GM21390 (cell line): ENCODE data around the gene C12orf56.
A peak's percentile ranks its signal among the peaks of the same experiment; 100 is the strongest.
"Not testable (repeated sequence)": the region's sequence is repeated elsewhere in the genome, so short reads cannot be mapped to it uniquely, and the experiment has no call there.

Experiments
- ATAC-seq: cut with Tn5 transposase; IDR thresholded peaks from one replicate; pipeline ENCODE4 v1.9.1; 2021; ENCODE audit not compliant: unreplicated experiment

Gene C12orf56

DNA sequence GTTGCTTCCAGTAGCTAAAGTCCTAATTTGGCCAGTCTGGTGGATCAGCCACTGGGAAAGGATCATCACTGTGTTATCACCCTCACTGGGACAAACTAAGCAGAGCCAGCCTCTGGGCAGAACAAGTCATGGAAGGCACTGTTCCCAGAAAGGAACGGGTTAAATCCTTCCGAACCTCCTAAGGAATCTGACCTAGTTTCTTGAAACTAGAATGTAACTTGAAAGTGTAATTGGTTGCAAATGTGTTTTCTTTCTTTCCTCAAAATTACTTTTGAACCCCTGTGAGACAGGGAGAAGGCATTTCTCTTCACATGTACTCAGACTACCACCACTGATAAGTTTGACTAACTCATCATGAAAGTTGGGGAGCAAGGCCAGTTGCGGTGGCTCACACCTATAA is 149.8 kb downstream of the C12orf56 start:
- ATAC-seq = no peak

DNA sequence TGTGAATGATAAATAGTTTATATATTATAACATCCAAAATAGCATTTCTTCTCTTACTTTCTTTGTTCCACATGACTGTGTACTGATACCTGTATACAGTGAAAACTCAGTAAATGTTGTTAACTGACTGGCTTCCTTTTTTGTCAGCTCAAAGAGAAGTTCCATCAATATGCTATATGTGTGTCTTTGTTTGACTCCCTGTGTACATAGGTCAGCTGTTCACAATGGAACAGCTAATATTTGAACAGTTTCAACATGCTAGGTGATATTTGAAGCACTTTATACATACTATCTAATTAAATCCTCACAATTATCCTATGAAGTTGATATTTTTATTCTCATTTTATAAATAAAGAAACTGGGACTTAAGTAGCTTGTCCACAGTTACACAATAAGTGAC is 153.2 kb downstream of the C12orf56 start:
- no peak for ATAC-seq

DNA sequence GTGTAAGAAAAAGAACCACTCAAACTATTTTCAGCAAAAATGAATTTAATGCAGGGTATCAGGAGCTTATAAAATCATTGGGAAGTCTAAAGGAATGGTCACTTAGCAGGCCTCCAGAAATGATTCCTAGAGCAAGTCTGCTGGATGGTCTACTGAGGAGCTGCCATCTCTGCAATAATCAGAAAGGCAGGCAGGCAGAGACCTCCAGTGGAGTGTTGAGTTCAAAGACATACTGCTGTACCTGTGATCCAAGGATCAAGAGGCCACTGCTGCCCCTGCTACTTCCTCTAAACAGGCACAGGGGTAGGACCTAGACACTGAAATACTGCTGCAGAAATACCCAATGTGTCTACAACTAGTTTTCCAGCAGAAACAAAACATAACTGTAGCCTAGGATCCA is 154.0 kb downstream of the C12orf56 start:
- ATAC-seq = no peak

GRCh38 chr12:64232196-64232595 is 158.4 kb downstream of the C12orf56 start:
- no peak for ATAC-seq

DNA sequence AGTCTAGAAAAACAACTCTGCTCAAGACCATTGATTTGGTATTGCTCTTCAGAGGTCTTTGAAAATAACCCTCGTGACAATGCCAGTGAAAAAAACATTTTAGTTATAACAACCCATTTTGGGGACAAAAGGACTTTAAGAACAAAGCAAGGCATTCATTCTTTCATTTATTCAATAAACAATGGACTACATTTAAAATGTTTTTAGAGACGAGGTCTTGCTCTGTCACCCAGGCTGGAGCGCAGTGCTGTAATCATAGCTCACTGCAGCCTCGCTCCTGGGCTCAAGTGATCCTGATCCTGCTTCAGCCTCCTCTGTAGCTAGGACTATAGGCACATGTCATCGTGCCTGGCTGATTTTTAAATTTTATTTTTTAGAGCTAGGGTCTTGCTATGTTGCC is 160.8 kb downstream of the C12orf56 start:
- no peak for ATAC-seq

DNA sequence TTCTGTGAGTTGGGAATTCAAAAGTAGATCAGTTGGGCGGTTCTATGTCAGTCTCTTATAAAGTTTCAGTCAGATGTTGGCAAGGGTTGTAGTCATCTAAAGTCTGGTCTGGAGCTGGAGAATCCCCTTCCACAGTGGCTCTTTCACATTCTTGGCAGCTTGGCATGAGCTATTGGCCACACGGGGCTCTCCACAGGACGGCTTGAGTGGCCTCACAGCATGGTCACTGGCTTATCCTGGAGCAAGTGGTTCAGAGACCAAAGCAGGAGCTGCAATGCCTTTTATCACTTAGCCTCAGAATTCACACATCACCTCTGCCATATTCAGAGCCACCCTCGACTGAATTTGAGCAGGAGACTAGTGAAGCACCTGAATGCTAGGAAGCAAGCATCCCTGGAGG is 161.3 kb downstream of the C12orf56 start:
- ATAC-seq = no peak

DNA sequence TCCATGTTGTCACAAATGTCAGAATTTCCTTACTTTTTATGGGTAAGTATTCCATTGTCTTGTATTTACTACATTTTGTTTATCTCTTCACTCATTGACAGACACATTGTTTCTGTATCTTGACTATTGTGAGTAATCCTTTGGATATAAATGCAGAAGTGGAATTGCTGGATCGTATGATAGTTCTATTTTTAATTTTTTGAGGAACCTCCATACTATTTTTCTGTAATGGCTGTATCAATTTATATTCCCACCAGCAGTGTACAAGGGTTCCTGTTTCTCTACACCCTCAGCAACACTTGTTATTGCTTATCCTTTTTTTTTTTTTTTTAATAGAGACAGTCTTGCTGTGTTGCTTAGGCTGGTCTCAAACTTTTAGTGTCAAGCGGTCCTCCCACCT is 164.9 kb downstream of the C12orf56 start:
- no peak for ATAC-seq

DNA sequence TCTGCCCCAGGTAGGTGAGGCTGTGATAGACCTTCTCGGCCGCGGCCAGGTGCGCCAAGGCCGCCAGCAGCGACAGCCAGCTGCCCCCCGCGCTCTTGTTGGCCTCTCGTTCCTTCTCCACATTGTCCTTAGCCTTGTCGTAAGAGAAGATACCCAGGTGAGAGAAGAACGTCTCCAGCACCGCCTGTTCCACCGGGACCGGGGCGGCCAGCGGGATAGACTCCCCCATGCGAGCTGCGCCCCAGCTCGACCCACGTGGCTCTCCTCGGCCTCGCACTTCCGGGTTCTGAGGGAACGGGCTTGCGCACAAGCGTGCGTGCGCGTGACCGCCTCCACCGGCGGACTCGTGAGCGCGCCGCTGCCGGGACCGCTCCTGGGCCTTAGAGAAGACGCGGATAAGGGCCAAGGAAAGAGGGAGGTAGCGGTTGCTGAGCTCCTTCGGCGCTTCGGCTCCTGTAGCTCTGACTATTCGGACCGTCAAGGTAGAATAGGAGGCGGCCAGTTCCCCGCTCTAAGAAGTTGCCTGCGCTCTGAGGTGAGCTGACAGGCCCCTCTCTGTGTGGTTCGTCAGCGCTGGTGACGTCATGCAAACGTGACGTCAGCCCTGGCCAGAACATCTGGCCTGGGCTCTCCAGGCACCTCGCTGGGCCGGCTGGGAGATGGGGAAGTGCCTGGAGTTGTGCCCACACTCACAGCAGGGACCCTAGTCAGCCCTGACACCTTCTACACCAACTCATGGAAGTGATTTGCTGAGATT is 168.4 kb downstream of the C12orf56 start, which contains the start of gene KICS2:
TSS of gene KICS2 (minus strand) at position 288 of the 757 bp plus-strand sequence. CDS start at position 229, 59 bp downstream.
- ATAC-seq = peak; percentile 93

- ATAC-seq = peak; percentile 34
Observed at GRCh38 chr12:64221651-64222008, 168.9 kb downstream of the C12orf56 start.

DNA sequence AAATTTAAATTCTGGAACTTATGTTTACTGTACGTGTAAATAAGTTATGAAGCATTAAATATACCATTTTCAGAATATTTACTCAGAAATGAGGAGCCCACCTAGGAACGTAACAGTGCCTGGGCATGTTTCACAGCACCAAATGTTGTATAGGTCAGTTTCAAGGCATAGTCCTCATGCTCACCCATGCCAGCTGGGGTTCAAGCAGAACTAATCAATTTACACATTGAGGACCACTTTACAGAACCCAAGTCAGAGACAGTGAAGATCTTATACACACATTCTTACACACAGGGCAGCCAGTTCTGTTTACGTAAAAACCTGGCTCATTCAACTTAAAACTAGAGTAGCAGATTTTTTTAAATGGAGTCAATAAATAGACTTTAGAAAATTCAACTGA is 170.5 kb downstream of the C12orf56 start:
- no peak for ATAC-seq

- no peak for ATAC-seq
Observed at GRCh38 chr12:64219145-64219544, 171.4 kb downstream of the C12orf56 start.

- no peak for ATAC-seq
Observed at GRCh38 chr12:64218597-64218996, 172.0 kb downstream of the C12orf56 start.

- not testable (repeated sequence) for ATAC-seq
Observed at GRCh38 chr12:64217643-64218042, 172.9 kb downstream of the C12orf56 start.

DNA sequence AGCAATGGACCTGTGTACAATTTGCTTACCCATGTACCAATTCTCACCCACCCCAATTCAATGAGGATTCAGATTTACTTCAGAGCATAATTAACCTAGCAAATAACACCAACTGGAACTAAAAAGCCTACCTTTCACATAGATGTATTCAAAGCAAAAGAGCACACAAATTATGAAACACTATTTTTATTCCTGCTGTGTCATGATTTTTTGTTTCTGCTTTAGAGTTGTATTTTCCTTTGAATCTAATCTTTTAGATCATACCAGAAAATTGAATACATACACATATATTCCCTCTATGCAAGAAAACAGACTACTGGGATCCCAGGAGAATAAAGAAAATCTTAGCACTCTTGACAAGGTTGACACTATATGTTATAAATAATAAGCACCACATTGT is 174.3 kb downstream of the C12orf56 start:
- ATAC-seq = no peak
